WTC11 (cell line): ENCODE results near the gene GPC1.
A peak's percentile ranks its signal among the peaks of the same experiment; 100 is the strongest.
"Not testable (repeated sequence)": the region's sequence is repeated elsewhere in the genome, so short reads cannot be mapped to it uniquely, and the experiment has no call there.

Source experiments
- JUN ChIP-seq: sonication (generic); formaldehyde crosslinking; IDR thresholded peaks from 2 replicates; pipeline ENCODE4 v1.8.0; 2023; ENCODE audit warnings: mild to moderate bottlenecking, missing genetic modification reagents
- RORB ChIP-seq: fragments of 250-450 bp; sonication (Bioruptor Pico); IDR thresholded peaks from 2 replicates; pipeline ENCODE4 v1.9.0; 2021; ENCODE audit warnings: mild to moderate bottlenecking
- ZNF317 ChIP-seq: sonication (generic); formaldehyde crosslinking; IDR thresholded peaks from 2 replicates; pipeline ENCODE4 v1.8.1; 2023; ENCODE audit warnings: low read depth, mild to moderate bottlenecking, moderate library complexity, missing genetic modification reagents, borderline replicate concordance
- TF ChIP-seq, protein P1 (sequence below): fragments of 200-600 bp; IDR thresholded peaks from 2 replicates; pipeline ENCODE4 v1.8.0; 2022; ENCODE audit warnings: antibody characterized with exemption
- TF ChIP-seq, protein P2 (sequence below): sonication (generic); formaldehyde crosslinking; IDR thresholded peaks from 2 replicates; pipeline ENCODE4 v1.8.1; 2022; ENCODE audit warnings: mild to moderate bottlenecking, missing genetic modification reagents, moderate library complexity, borderline replicate concordance
- TF ChIP-seq, protein P3 (sequence below): sonication (generic); formaldehyde crosslinking; IDR thresholded peaks from 2 replicates; pipeline ENCODE4 v1.8.1; 2023; ENCODE audit warnings: mild to moderate bottlenecking, missing genetic modification reagents

DNA sequence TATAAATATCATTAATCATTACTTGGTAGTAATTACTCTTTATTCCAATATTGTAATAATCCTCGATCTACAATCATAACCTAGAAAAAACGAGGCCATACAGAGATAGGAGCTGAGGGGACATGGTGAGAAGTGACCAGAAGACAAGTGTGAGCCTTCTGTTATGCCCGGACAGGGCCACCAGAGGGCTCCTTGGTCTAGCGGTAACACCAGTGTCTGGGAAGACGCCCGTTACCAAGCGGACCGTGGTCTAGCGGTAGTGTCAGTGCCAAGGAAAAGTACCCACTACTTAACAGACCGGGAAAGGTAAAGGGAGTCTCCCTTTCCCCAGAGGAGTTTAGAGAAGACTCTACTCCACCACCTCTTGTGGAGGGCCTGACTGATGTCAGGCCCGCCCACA, 59.5 kb downstream of the GPC1 start:
- not testable (repeated sequence) for TF ChIP-seq JUN (CRISPR knock-in tag); RORB (CRISPR knock-in tag); ZNF317
- TF ChIP-seq, protein P1, sequence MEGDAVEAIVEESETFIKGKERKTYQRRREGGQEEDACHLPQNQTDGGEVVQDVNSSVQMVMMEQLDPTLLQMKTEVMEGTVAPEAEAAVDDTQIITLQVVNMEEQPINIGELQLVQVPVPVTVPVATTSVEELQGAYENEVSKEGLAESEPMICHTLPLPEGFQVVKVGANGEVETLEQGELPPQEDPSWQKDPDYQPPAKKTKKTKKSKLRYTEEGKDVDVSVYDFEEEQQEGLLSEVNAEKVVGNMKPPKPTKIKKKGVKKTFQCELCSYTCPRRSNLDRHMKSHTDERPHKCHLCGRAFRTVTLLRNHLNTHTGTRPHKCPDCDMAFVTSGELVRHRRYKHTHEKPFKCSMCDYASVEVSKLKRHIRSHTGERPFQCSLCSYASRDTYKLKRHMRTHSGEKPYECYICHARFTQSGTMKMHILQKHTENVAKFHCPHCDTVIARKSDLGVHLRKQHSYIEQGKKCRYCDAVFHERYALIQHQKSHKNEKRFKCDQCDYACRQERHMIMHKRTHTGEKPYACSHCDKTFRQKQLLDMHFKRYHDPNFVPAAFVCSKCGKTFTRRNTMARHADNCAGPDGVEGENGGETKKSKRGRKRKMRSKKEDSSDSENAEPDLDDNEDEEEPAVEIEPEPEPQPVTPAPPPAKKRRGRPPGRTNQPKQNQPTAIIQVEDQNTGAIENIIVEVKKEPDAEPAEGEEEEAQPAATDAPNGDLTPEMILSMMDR, result peak; percentile 47
- TF ChIP-seq, protein P2, sequence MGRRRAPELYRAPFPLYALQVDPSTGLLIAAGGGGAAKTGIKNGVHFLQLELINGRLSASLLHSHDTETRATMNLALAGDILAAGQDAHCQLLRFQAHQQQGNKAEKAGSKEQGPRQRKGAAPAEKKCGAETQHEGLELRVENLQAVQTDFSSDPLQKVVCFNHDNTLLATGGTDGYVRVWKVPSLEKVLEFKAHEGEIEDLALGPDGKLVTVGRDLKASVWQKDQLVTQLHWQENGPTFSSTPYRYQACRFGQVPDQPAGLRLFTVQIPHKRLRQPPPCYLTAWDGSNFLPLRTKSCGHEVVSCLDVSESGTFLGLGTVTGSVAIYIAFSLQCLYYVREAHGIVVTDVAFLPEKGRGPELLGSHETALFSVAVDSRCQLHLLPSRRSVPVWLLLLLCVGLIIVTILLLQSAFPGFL (CRISPR knock-in tag), result not testable (repeated sequence)
- TF ChIP-seq, protein P3, sequence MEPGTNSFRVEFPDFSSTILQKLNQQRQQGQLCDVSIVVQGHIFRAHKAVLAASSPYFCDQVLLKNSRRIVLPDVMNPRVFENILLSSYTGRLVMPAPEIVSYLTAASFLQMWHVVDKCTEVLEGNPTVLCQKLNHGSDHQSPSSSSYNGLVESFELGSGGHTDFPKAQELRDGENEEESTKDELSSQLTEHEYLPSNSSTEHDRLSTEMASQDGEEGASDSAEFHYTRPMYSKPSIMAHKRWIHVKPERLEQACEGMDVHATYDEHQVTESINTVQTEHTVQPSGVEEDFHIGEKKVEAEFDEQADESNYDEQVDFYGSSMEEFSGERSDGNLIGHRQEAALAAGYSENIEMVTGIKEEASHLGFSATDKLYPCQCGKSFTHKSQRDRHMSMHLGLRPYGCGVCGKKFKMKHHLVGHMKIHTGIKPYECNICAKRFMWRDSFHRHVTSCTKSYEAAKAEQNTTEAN (CRISPR knock-in tag), result not testable (repeated sequence)
